ENCODE measurements around the gene RPS21.

RPS21 gene

DNA sequence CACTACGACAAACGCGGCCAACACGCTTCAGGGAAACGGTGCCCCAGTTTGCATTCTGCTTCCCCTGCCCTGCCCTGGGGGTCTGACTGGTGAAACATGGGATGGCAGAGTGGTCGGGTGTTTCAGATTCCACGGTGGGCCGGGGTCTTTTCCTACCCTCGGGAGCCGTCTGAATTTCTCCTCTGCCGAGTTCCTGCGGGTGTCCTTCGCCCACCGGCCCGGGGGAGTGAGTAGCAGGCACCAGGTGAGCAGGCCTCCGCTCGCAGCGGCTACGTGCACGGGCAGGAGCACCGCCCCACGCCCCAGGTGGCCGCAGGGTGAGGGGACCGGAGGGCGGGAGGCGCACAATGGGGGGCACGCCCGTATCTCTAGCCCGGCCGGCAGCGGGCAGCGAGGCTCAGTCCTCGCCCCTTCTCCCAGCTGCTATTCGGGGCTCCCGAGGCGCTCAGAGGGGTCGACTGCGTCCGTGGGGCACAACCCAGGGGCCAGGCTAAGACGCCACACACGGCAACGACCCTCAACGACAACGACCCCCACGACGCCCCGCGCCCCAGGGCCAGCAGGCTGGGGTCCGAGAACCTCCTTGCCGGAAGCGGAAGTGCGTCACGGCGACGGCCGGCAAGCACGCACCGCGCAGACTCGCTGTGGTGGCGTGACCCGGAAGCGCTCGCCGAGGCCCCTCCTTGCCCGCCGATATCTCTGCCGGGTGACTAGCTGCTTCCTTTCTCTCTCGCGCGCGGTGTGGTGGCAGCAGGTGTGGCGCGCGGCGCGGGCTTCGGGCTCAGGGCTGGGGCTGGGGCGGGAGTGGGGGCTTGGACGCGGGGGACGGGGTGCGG lies at the start of gene RPS21:
TSS of gene RPS21 (plus strand) at position 721 of the 836 bp plus-strand sequence. CDS start 236 bp downstream, outside the sequence.
- ATAC-seq (ENCODE audit: low read depth) (peak; percentile 93), DNase-seq (ENCODE audit: low spot score in 2 of 2) (peak; percentile 90 to 91)
- Mint-ChIP-seq H3K9me3 (peaks cover 4% of the 10 kb centered on the region), H3K4me3 (peak within 1 kb of the TSS; percentile 96), H3K4me1 (peaks cover 31% of the 10 kb centered on the region), H3K27me3 (no peaks in the 10 kb centered on the region), H3K27ac (peak within 1 kb of the TSS; percentile 92), H3K36me3 (peaks cover 13% of the 10 kb centered on the region)

DNA sequence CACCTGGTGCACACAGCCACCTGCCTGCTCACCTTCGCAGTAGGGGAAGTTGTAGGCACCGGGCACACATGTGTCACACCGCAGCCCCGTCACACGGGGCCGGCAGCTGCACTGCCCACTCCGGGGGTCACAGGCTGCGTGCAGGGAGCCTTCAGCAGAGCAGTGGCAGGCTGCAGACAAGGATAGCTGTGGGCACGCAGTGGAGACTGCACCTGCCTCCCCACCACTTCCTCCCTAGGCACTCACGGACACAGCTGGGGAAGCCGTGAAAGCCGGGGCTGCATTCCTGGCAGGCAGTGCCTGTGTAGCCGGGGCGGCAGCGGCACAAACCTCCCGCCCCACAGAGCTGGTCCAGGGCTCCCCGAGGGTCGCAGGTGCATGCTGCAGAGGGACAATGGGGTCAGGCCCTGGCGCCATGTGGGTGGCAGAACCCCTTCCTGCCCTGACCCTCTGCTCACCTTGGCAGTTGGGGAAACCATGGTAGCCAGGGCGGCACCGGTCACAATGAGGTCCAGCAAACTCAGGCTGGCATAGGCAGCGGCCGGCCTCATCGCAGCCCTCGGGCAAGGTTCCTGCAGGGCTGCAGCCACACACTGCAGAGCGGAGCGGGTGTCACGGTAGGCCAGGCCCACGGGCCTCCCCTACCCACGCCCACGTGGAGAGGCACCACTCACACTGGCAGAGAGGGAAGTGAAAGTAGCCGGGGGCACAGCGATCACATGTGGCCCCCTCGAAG lies 49.2 kb upstream of the RPS21 start:
- peaks cover 38% of the 10 kb centered on the region for H3K4me1 Mint-ChIP-seq
- ATAC-seq (ENCODE audit: low read depth) (peak; percentile 65), DNase-seq (ENCODE audit: low spot score in 2 of 2) (peak; percentile 68 to 70)
- peak overlapping the region; percentile 95 for H3K27ac Mint-ChIP-seq
- no peaks in the 10 kb centered on the region for H3K27me3 Mint-ChIP-seq
- H3K9me3 Mint-ChIP-seq: peaks cover 3% of the 10 kb centered on the region
- H3K4me3 Mint-ChIP-seq: peak overlapping the region; percentile 75
- peaks cover 5% of the 10 kb centered on the region for H3K36me3 Mint-ChIP-seq

DNA sequence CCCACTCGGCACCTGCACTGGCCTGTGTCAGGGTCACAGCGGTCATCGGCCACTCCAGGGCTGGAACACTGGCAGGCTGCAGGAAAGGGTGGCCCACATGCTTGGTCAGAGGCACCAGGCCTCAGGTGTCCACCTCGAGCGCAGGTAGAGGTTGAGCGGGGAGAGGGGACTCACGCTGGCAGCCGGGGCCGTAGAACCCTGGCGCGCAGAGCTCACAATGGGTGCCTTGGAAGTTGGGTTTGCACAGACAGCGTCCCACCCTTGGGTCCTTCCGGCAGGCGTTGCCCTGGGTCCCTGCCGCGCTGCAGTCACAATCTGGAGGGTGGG lies 48.6 kb upstream of the RPS21 start:
- Mint-ChIP-seq H3K27me3 (no peaks in the 10 kb centered on the region), H3K4me3 (peak overlapping the region; percentile 75), H3K27ac (peak overlapping the region; percentile 95), H3K9me3 (peaks cover 3% of the 10 kb centered on the region), H3K36me3 (peaks cover 8% of the 10 kb centered on the region), H3K4me1 (peaks cover 38% of the 10 kb centered on the region)
- DNase-seq (ENCODE audit: low spot score in 2 of 2) (no peak), ATAC-seq (ENCODE audit: low read depth) (no peak)

DNA sequence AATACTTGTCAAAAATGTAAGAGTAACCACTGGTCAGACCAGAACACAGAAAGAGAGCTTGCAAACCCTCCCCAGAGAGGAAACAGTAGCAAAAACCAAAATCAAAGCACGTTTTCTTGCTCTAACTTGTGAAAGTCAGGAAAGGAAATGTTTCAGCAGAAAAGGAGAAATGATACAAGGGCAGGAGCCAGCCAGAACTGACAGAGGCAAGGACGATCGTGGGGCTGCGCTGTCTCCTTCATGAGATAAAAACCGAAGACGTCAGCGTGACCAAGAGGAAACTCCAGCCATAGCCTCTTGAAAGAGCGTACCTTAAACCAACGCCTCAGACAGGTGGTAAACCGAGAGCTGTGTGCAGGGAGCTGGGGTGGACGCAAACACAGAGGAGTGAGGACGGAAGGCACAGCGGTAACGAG lies 47.2 kb upstream of the RPS21 start:
- peaks cover 3% of the 10 kb centered on the region for H3K9me3 Mint-ChIP-seq
- H3K36me3 Mint-ChIP-seq: peaks cover 8% of the 10 kb centered on the region
- peak overlapping the region; percentile 95 for H3K27ac Mint-ChIP-seq
- ATAC-seq (ENCODE audit: low read depth) (peak; percentile 63), DNase-seq (ENCODE audit: low spot score in 2 of 2) (peak; percentile 63 to 74)
- peak overlapping the region; percentile 92 for H3K4me3 Mint-ChIP-seq
- H3K4me1 Mint-ChIP-seq: peaks cover 39% of the 10 kb centered on the region
- no peaks in the 10 kb centered on the region for H3K27me3 Mint-ChIP-seq

DNA sequence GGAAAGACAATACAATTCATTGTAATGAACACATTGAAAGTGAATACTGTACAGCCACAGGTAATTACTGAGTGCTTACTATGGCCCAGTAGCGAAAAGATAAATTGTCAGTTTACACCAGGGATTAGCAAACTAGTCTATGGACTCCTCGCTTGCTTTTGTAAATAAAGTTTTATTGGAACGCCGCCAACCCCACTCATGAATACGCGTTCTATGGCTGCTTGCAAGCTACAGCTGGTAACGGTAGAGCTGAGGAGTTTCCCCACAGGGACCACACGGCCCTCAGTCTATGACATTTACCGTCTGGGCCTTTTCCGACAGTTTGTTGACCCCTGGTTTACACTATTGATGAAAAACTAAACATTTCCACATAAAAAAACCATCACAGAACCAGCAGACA lies 44.0 kb upstream of the RPS21 start:
- Mint-ChIP-seq H3K4me1 (peaks cover 14% of the 10 kb centered on the region), H3K9me3 (no peaks in the 10 kb centered on the region), H3K27ac (no peak overlapping the region), H3K27me3 (no peaks in the 10 kb centered on the region), H3K4me3 (no peak overlapping the region), H3K36me3 (peaks cover 8% of the 10 kb centered on the region)
- no peak for ATAC-seq (ENCODE audit: low read depth)
- DNase-seq (ENCODE audit: low spot score in 2 of 2): no peak

DNA sequence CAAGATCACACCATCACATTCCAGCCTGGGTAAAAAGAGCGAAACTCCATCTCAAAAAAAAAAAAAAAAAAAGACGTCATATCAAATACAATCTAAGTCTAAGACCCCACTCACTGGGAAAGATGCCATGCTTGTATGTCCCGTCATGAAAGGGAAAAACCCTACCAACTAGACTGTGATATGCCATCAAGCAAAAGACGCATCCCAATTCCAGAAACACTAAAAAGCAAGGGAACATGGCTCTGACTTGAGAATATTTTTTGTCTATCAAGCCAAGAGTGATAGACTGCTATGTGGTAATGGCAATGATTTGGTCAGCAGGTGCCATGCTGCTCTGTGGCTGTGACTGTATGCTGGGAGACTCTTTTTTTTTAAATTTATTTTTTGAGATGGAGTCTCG lies 42.8 kb upstream of the RPS21 start:
- Mint-ChIP-seq H3K36me3 (peaks cover 11% of the 10 kb centered on the region), H3K4me3 (no peak overlapping the region), H3K4me1 (peaks cover 11% of the 10 kb centered on the region), H3K9me3 (peaks cover 3% of the 10 kb centered on the region), H3K27me3 (no peaks in the 10 kb centered on the region), H3K27ac (no peak overlapping the region)
- no peak for DNase-seq (ENCODE audit: low spot score in 2 of 2)
- ATAC-seq (ENCODE audit: low read depth): no peak

DNA sequence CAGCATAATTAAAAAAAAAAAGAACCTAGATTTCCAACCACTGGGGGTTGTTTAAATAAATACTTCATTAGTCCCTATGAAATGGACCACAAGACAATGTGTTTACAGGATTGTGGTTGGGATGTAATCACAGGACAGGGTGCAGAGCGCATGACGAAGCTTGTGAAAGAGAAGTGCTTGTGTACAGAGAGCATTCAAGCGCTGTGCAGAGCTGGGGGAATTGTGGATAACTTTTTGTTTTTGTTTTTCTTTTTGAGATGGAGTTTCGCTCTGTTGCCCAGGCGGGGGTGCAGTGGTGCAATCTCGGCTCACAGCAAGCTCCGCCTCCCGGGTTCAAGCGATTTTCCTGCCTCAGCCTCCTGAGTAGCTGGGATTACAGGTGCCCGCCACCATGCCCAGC lies 42.1 kb upstream of the RPS21 start:
- DNase-seq (ENCODE audit: low spot score in 2 of 2) (no peak), ATAC-seq (ENCODE audit: low read depth) (no peak)
- peaks cover 5% of the 10 kb centered on the region for H3K9me3 Mint-ChIP-seq
- H3K4me1 Mint-ChIP-seq: peaks cover 8% of the 10 kb centered on the region
- H3K4me3 Mint-ChIP-seq: no peak overlapping the region
- H3K27ac Mint-ChIP-seq: no peak overlapping the region
- H3K36me3 Mint-ChIP-seq: peaks cover 13% of the 10 kb centered on the region
- no peaks in the 10 kb centered on the region for H3K27me3 Mint-ChIP-seq

DNA sequence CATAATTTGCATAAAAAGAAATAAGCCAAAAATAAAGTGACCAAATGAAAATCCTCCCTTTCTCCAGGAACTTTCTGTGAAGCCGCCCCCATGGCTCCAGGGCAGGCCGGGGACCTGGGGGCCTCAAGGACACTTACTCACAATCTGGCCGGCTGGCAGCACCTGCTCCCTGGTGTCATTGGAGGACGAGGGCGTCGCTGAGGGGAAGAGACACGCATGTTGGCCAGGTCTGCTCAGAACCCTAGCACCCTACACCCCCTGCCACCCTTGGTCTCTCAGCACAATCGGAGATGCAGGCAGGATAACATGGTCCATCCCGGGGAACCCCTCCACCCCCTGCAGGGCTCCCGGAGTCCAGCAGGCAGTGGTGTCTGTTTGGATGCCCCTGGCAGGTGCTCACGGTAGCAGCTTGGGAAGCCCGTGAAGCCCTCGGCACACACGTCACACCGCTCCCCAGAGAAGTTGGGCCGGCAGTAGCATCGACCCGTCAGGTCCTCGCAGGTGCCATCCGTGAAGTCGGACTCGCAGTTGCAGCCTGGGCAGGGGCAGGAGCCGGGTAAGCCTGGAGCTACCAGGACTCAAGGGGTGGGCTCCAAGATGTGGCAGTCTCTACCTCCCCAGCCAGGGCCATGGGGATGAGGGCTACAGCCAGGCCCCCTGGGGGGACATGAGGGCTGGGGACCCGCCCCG lies 41.1 kb upstream of the RPS21 start:
- no peak for ATAC-seq (ENCODE audit: low read depth)
- Mint-ChIP-seq H3K9me3 (peaks cover 5% of the 10 kb centered on the region), H3K27me3 (no peaks in the 10 kb centered on the region), H3K4me3 (no peak overlapping the region), H3K27ac (no peak overlapping the region), H3K36me3 (peaks cover 10% of the 10 kb centered on the region), H3K4me1 (peaks cover 5% of the 10 kb centered on the region)
- no peak for DNase-seq (ENCODE audit: low spot score in 2 of 2)

DNA sequence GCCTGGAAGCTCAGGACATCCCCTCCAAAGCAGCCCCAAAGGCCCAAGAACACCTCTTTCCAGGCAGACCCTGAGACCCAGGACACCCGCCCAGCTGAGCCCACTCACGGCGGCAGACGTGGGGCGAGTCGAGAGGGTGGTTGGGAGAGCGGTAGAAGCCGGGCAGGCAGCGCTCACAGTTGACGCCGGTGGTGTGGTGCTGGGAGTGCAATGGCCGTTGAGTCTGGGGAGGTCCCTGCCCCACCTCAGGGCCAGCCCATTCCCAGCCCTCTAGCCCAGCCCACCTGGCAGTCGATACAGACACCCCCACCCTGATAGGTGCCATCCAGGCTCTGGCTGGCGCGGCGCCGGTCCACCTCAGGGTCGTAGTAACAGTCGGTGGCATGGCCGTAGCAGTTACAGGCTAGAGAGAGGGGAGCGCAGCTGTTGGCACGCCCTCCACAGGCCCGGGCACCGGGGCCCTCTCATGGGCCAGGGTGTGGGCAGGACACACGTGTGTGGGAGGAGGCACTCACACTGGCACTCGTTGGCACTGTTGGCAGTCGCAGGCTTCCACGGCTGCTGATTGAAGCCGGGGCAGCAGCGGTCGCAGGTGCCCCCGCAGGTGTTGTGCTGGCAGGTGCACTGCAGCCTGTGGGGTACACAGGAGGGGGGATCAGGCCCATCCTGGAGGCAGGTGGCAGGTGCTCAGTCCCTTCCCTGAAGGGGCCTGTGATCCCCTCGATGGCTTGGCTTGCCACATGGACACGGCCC lies 40.3 kb upstream of the RPS21 start:
- ATAC-seq (ENCODE audit: low read depth) (no peak), DNase-seq (ENCODE audit: low spot score in 2 of 2) (no peak)
- Mint-ChIP-seq H3K9me3 (peaks cover 5% of the 10 kb centered on the region), H3K4me3 (no peak overlapping the region), H3K27me3 (no peaks in the 10 kb centered on the region), H3K36me3 (peaks cover 10% of the 10 kb centered on the region), H3K4me1 (peaks cover 5% of the 10 kb centered on the region), H3K27ac (no peak overlapping the region)

DNA sequence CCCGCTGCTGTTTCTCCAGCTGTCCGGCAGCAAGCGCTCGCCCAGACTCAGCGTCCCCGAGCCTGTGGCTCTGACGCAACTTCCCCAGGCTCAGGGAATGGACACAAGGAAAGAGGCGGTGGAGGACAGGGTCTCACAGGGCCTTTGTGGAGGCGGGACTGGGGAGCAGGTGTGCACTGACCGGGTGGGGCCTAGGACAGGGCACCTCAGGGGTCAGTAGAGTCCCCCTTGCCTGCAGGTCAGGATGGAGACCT lies 39.8 kb upstream of the RPS21 start:
- H3K9me3 Mint-ChIP-seq: peaks cover 5% of the 10 kb centered on the region
- no peak for ATAC-seq (ENCODE audit: low read depth)

DNA sequence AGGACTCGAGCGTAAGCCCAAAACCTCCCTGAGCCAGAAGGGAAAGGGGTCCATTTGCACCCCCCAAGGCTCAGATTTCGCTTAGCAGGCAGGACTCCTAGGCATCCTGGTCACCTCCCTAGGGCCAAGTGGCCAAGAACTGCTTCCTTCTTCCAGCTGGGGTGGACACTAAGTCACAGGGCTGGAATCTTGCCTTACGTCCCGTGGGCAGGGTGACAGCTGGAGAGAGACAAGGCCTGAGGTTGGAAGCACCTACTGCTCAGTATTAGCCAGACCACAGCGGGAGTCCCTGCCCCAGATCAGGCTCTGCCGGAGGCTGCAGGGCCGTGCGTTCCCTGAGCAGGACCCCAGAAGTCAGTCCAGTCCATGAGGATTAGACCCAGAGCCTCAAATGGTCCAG lies 39.5 kb upstream of the RPS21 start:
- H3K27ac Mint-ChIP-seq: no peak overlapping the region
- H3K36me3 Mint-ChIP-seq: peaks cover 10% of the 10 kb centered on the region
- peaks cover 5% of the 10 kb centered on the region for H3K9me3 Mint-ChIP-seq
- DNase-seq (ENCODE audit: low spot score in 2 of 2) (no peak), ATAC-seq (ENCODE audit: low read depth) (no peak)
- H3K4me1 Mint-ChIP-seq: peaks cover 5% of the 10 kb centered on the region
- H3K27me3 Mint-ChIP-seq: no peaks in the 10 kb centered on the region
- H3K4me3 Mint-ChIP-seq: no peak overlapping the region

More for the DNA sequence above, 39.8 kb upstream of the RPS21 start:
- Mint-ChIP-seq H3K36me3 (peaks cover 9% of the 10 kb centered on the region), H3K27me3 (no peaks in the 10 kb centered on the region), H3K4me1 (peaks cover 5% of the 10 kb centered on the region), H3K27ac (no peak overlapping the region), H3K4me3 (no peak overlapping the region)
- no peak for DNase-seq (ENCODE audit: low spot score in 2 of 2)

DNA sequence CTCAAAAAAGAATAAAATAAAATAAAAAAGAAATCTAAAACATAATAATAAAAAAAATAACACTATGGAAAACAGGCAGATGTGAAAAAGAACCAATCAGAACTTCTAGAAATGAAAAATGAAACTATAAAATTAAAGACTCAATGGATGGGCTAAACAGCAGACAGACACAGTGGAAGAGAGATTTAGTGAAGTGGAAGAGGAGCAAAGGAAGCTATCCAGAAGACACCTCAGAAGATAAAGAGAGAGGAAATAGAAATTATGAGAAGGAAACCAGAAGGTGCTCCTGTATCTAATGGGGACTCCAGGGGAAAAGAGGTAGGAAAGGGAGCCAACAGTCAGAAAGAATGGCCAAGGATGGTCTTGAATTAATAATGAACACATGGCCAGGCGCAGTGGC lies 38.3 kb upstream of the RPS21 start:
- Mint-ChIP-seq H3K4me3 (no peak overlapping the region), H3K27ac (no peak overlapping the region), H3K27me3 (no peaks in the 10 kb centered on the region), H3K9me3 (peaks cover 5% of the 10 kb centered on the region), H3K4me1 (peaks cover 5% of the 10 kb centered on the region), H3K36me3 (peaks cover 9% of the 10 kb centered on the region)
- DNase-seq (ENCODE audit: low spot score in 2 of 2): no peak
- no peak for ATAC-seq (ENCODE audit: low read depth)

DNA sequence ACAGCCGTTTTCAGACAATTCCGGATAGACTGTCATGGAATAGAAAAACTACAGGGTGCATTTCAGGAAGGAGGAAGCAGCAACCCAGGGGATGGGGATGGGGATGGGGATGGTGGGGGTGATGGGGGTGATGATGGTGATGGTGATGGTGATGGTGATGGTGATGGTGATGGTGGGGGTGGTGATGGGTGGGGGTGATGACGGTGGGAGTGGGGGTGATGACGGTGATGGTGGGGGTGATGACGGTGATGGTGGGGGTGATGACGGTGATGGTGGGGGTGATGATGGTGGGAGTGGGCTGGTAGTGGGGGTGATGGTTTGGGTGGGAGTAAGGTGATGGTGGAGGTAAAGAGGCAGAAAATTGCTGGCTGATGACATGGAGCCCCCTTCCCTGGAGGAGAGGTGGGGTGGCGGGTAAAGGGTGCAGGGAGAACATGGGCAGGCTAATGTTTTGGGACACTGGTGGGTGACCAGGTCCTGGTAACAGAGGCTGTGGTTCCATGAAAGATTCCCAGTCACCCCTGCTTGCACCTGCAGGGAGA lies 37.3 kb upstream of the RPS21 start:
- H3K4me1 Mint-ChIP-seq: peaks cover 5% of the 10 kb centered on the region
- H3K36me3 Mint-ChIP-seq: peaks cover 9% of the 10 kb centered on the region
- DNase-seq (ENCODE audit: low spot score in 2 of 2) (no peak), ATAC-seq (ENCODE audit: low read depth) (no peak)
- no peak overlapping the region for H3K4me3 Mint-ChIP-seq
- H3K9me3 Mint-ChIP-seq: peaks cover 5% of the 10 kb centered on the region
- H3K27me3 Mint-ChIP-seq: no peaks in the 10 kb centered on the region
- peak overlapping the region; percentile 80 for H3K27ac Mint-ChIP-seq
